D721Med (cell line): Measurements from ENCODE around the gene ADGRG2.

Experiments
- DNase-seq: peaks from one replicate; pipeline ENCODE4 v3.0.0; 2011; ENCODE audit warnings: low spot score; ENCODE audit not compliant: insufficient read length
- FAIRE-seq: peaks from 2 replicates; lab custom pipeline; 2011; peaks lifted over from hg19 to GRCh38; lab: Jason Lieb, UNC
- CTCF ChIP-seq: IDR thresholded peaks from 2 replicates; pipeline ENCODE4 v1.5.1; 2012; ENCODE audit warnings: mild to moderate bottlenecking, control low read depth; ENCODE audit not compliant: insufficient read depth; ENCODE audit errors: missing control alignments

Gene ADGRG2

GRCh38 chrX:19133231-19133630, 11.0 kb upstream of the ADGRG2 start:
- FAIRE-seq: no peak
- no peak for DNase-seq
- no peak for TF ChIP-seq CTCF

DNA sequence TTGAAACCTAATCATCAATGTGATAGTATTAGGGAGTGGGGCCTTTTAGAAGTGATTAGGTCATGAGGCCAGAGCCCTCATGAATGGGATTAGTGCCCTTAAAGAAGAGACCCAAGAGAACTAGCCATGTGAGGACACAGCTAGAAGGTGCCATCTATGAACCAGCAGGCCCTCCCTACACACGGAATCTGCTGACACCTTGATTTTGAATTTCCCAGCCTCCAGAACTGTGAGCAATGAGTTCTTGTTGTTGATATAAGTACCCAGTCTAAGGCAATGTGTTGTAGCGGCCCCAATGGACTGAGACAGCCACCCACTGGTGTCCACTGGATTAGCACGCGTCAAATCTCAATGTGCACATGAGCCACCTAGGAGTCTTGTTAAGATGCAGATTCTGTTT, 8.4 kb upstream of the ADGRG2 start:
- no peak for TF ChIP-seq CTCF
- DNase-seq (no peak), FAIRE-seq (no peak)

DNA sequence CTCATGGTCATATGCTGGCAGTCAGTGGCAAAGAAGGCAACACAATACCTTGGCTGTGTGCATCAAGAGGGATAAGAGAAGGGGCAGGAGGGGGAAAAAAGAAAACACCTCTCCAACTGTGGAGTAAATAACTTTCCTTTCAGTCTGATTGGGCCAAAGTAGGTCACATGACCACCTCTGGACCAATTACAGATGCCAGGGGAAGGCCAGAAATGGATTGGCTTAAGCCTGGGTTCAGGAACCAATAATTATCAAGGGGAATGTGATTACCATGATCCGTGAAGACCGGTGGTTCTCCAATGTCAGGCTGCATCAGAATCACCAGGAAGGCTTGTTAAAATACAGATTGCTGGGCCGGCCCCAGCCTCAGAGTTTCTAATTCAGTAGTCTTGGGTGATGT, 7.4 kb upstream of the ADGRG2 start:
- FAIRE-seq (no peak), DNase-seq (no peak)
- TF ChIP-seq CTCF: no peak

- TF ChIP-seq CTCF: no peak
- no peak for FAIRE-seq
- no peak for DNase-seq
Measured at GRCh38 chrX:19127649-19128168, 5.4 kb upstream of the ADGRG2 start.

DNA sequence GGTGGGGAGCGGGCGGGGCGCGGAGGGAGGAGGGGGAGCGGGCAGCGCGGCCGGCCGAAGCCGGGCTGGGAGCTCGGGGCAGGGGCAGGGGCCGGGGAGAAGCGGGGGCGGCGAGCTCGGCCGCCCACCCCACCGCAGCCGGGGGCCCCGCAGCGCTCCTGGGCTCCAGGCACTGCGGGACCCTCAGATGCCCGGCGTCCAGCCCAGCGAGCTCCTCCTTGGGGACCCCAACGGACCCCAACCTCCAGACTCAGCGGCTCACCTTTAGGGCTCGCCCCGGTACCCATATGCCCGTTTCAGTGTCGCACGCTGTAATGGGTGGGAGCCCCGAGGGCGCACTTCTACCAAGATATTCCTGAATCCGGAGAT, 357 bp upstream of the ADGRG2 start:
- no peak for TF ChIP-seq CTCF
- DNase-seq (no peak), FAIRE-seq (no peak)

GRCh38 chrX:19121466-19121865, 802 bp downstream of the ADGRG2 start:
- FAIRE-seq (no peak), DNase-seq (no peak)
- no peak for TF ChIP-seq CTCF

DNA sequence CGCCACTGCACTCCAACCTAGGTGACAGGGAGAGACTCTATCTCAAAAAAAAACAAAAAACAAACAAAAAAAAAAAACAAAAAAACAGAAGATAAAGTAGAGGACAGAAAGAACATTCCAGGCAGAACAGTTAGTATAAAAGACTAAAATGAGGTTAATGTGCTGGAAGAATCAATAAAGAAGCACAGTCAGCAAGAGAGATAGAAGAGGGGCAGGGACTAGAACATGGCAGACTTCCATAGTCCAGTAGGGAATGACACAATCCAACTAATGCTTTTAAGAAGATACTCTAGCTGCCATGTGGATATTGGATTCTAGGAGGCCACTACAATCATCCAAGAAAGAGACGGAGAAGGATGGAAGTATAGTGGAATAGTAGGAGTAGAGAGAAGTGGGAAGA, 11.6 kb downstream of the ADGRG2 start:
- FAIRE-seq: no peak
- TF ChIP-seq CTCF: no peak
- no peak for DNase-seq
